NCI-H774 (cell line): Measurements from ENCODE around the gene LINC01488.

ENCODE experiments used
- DNase-seq: peaks from one replicate; lab custom pipeline; 2025; lab: John Stamatoyannopoulos, UW

The LINC01488 gene

DNA sequence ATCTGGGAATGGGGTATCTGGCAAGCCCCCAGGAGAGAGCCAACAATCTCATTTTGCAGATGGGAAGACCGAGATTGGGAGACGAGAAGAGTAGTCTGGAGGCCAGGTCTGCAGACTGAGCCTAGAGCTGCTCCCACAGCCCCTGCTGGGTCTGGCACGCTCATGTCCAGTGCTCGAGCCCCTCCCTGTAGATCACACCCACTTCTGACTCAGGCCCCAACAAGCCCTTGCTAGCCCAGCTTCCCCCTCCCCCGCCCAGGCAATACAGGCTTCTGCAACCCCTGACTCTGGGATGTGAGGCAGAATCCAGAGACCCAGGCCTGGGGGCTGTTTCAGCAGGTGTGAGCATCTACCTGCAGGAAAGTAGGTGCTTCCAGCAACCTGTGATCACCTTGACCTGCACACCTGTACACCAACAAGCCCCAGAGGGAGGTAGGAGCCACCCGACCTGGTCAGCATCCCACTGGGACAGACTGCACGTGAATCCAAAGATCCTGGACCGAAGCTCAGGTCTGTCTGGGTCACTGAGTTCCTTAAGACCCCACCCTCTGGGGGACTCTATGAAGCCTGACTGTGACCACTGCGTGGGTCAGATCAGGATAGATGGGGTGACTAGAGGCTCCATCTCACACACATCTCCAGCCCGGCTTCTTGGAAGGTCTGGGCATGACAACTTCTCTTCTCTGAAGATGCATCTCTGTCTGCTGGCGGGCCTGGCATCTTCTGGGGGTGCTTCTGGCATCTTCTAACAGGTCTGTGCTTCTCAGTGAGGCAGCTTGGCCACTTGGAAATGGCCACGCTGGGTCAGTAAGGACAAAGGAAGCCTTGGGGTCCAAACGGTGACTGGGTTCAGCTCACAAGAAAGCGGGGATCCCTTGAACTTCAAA, 29.3 kb downstream of the LINC01488 start:
- DNase-seq, result no peak

DNA sequence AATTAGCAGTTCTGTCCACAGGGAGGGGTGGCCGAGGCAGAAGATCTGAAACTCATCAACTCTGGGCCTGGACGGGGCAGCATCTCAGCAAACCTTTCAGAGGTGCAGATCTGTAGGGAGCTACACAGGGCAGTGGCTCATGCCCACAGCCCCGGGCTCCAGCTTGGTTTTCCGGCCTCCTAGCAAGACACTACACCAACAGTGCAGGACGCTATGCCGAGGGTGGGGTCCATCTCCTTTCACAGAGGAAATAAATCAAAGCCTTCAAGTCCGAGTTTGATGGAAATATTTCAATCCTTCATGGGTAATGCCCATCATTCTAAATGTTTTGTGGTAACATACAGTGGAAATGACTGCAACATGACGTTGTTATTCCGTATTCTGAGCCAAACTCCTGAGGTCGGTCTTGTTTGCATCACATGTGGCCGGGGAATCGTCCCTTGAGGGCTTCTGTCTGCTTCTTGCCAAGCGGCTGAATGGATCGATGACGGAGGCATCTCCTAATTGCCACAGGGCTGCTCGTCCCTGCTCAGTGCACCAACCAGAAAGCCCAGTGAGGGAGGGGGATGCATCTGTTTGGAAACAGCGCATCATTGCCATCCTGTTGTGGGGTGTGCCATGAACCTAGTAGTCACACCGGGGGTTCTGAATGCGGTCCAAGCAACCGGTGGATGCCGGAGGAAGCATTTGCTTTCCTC, 30.0 kb downstream of the LINC01488 start:
- DNase-seq, result no peak

DNA sequence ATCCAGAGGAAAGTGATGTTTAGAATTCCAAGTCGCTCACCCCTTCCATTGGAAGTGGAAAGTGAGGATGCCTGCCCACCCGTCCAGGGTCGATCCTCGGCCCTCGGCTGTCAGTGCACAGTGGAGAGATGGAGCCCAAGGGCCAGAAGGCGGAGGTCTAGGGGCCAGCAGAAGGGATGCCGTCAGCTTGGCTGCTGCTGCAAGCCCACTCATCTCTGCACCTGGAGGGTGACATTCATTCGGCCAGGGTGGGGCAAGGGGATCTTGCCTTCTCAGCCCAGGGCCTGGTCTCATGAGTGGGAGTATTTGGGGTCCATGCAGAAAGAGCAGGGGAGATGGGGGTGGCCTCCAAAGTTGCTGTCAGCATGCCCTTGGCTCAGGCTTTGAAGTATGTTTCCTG, 30.7 kb downstream of the LINC01488 start:
- DNase-seq, result no peak

GRCh38 chr11:69512790-69513189, 31.3 kb downstream of the LINC01488 start:
- no peak for DNase-seq

DNA sequence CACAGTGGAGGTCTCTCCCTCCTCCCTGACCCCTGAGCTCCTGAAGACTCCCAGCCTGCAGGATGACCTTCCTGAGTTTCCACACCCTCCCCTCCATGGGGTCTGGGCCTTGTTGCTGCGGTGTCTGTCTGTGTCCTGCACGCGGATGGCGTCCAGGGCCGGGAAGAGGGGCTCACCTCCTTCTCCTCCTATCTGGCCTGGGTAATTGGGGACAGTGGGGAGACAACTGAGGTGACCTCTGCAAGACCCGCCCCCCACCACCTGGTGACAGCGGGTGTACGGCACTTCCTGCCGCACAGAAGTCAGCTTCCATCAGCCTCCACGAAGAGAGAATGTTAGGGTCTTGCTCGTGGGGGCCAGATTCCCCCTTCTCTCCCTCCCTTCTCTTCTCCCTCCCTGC, 31.7 kb downstream of the LINC01488 start:
- DNase-seq, result no peak

DNA sequence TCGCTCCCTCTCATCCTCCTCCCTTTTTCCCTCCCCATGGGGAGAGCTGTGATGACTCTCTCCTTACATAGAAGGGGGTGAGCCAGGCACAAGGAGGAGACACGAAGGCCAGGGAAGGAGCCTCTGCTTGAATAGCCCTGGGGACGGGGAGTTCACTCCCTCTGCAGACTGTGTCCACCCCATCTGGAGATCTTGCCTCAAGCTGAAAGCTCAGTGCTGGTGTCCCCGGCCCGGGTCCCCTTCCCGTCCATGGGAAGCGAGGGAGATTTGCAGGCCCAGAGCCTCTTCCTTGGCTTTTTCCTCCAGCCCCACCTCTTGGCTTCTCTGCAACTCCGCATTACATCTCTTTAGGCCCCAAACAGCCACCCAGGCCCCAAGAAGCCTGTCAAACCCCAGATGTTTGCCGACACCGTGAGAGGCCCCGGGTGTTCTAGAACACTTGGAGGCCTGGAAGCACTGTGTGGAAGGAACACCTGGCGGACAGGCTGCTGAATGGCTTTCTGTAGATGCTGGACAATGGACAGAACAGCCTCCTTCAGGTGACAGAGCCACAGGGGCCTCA, 32.3 kb downstream of the LINC01488 start:
- no peak for DNase-seq

DNA sequence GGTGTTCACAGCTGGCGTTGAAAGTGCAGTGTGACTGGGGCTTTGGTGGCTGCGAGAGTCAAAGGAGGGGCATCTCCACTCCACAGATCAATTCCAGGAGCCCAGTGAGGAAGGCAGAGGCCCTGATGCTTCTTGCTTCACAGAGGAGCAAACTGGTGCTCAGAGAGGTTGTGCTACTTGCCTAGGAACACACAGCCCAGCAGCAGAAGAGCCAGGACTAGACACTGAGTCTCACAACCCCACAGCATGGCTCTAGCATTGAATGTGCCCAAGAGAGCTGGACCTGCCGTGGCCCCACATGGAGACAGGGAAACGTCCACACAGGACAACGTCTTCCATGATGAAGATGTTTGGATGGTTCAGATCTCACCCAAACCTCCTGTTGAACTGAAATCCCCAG, 33.3 kb downstream of the LINC01488 start:
- no peak for DNase-seq

DNA sequence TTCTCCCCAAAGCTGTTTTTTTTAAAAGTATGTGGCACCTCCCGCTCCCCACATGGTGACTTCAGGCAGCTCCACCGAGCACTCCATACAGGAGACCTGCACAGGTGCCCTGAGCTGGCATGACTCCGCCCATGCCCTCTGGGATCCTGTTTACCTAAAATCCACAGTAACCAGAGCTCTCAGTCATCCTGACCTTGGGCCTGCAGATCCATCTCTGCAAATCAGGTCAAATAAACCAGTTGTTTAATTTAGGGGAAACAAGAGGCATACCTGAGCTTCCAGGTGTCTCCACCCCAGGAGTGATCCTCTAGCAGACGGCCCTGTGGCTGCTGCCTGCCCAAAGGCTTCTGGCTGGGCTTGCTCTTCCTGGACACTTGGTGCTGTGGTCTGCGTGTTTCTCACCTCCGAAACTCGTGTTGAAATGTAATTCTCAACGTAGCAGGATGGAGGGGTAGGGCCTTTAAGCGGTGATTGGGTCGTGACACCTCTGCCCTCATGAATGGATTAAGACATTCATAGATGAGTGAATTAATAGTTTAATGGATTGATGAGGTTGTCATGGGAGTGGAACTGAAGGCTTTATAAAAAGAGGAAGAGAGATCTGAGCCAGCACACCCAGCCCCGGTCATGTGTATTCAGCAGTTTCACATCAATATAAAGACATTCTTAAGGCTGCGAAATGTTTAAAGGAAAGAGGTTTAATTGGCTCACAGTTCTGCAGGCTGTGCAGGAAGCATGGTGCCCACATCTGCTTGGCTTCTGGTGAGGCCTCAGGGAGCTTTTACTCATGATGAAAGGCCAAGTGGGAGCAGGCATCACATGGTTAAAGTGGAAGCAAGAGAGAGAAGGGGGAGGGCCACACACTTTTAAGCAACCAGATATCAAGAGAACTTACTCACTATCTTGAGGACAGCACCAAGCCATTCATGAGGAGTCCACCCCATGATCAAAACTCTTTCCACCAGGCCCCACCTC, 34.1 kb downstream of the LINC01488 start:
- DNase-seq, result no peak

- no peak for DNase-seq
Observed at GRCh38 chr11:69516526-69516925, 35.1 kb downstream of the LINC01488 start.

DNA sequence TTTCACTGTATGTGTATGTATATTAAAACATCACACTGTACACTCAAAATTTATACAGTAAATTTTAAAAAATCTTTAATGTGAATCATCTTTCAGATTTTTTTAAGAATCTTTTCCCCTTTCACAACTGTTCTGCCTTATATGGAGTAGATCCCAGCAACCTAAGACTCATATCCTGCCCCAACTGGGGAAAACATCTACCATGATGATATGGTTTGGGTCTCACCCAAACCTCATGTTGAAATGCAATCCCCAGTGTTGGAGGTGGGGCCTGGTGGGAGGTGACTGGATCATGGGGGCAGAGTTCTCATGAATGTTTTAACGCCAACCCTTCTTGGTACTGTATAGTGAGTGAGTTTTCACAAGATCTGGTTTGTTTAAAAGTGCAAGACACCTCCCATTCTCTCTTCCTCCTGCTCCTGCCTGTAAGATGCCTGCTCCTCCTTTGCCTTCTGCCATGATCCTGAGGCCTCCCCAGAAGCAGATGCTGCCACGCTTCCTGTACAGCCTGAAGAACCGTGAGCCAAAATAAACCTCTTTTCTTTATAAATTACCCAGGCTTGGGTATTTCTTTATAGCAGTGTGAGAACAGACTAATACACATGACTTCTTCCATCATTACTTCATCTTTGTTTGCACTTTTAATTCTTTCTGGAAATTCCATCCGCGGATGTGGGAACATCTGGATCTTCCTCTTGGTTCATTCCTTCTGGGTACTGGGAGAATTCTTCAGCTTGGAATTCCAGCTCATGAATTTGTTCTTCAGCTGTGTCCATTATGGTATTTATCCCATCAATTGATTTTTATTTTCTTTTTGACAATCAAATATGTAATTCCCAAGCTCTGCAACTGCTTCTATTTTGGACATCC, 36.9 kb downstream of the LINC01488 start:
- DNase-seq, result no peak

DNA sequence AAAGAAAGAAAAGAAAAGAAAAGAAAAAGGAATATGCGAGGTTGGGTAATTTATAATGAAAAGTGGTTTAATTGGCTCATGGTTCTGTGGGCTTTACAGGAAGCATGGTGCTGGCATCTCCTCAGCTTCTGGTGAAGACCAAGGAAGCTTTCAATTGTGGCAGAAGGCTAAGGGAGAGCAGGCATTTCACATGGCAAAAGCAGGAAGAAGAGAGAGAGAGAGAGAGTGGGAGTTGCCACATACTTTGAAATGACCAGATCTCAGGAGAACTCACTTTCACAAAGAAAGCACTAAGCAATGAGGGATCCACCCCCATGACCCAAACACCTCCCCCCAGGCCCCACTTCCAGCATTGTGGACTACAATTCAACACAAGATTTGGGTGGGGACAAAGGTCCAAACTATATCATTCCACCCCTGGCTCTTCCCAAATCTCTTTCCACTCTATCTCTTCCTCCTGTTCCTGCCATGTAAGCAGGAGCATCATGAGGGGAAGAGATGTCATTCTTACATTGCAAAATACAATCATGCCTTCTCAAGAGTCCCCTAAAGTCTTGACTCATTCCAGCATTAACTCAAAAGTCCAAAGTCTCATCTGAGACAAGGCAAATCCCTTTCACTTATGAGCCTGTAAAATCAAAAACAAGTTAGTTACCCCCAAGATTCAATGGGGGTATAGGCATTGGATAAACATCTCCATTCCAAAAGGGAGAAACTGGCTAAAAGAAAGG, 38.9 kb downstream of the LINC01488 start:
- no peak for DNase-seq

GRCh38 chr11:69521457-69521856, 40.0 kb downstream of the LINC01488 start:
- no peak for DNase-seq

GRCh38 chr11:69523453-69523852, 42.0 kb downstream of the LINC01488 start:
- no peak for DNase-seq

DNA sequence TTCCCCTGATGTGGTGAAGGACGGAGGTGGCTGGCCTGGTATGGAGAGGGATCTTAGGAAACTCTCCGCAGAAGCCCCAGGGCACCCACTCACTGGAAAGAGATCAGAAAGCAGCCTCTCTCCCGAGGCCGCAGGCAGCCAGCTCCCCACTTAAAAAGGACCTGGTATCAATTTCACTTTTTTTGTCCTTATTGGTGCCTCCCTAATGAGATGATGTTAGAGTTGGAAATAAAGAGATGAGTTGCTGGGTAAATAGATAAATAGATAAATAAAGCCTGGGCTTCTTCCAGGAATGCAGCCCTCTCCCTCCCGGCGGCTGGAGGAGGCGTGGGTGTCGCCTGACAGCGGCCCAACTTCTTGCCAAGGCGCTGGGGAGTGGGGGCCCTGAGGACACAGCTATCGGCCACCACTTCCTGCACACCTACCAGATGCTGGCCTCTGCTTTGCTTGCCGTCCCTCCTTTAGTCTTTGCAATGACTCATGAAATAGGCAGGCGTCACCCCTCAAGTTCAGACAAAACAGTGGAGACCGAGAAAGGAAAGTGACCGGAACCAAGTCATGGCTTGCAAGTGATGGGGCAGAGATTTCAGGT, 42.9 kb downstream of the LINC01488 start:
- no peak for DNase-seq

GRCh38 chr11:69524991-69525411, 43.5 kb downstream of the LINC01488 start:
- DNase-seq, result no peak

- DNase-seq, result no peak
Observed at GRCh38 chr11:69525516-69526452, 44.3 kb downstream of the LINC01488 start.

GRCh38 chr11:69526453-69526810, 45.0 kb downstream of the LINC01488 start:
- no peak for DNase-seq

DNA sequence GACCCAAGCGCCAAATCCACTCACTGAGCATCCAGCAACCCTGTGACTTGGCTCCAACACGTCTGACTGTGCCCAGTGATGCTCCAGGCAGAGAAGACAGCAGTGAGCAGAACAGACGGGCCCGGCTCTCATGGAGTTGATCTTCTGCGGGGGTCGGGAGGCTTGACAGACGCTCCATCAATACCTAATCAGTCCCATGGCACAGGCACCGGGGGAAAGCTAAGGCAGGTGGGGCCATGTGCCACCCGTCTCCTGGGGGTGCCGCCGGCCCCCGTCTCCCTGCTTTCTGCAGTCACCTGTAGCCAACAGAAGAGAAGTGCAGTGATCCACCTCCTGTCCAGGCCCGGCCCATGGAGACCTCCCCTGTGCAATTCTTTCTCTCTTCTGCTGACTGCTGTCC, 47.5 kb downstream of the LINC01488 start:
- no peak for DNase-seq
